GM18498 (cell line): Measurements from ENCODE around the gene OR51F1.
"Not testable (repeated sequence)": the region's sequence is repeated elsewhere in the genome, so short reads cannot be mapped to it uniquely, and the experiment has no call there.

Experiments
- ATAC-seq: cut with Tn5 transposase; IDR thresholded peaks from one replicate; pipeline ENCODE4 v1.9.1; 2021; ENCODE audit warnings: mild to moderate bottlenecking, moderate library complexity; ENCODE audit not compliant: unreplicated experiment

The OR51F1 gene

GRCh38 chr11:4769838-4770237 lies at the start of gene OR51F1:
Gene OR51F1, minus strand, starts transcription at chr11:4769938. Its CDS starts 0 bp downstream, at chr11:4769938.
- no peak for ATAC-seq

GRCh38 chr11:4809246-4809645 lies 39.5 kb upstream of the OR51F1 start:
- no peak for ATAC-seq

- no peak for ATAC-seq
Measured at GRCh38 chr11:4808476-4808875, 38.7 kb upstream of the OR51F1 start.

GRCh38 chr11:4804280-4804679 lies 34.5 kb upstream of the OR51F1 start, which contains the start of gene OR52R1:
Gene OR52R1, minus strand, starts transcription at chr11:4804380. Its CDS starts 0 bp downstream, at chr11:4804380.
- no peak for ATAC-seq

GRCh38 chr11:4801316-4801715 lies 31.6 kb upstream of the OR51F1 start:
- ATAC-seq: not testable (repeated sequence)

GRCh38 chr11:4798427-4799183 lies 28.9 kb upstream of the OR51F1 start:
- no peak for ATAC-seq

GRCh38 chr11:4797206-4797605 lies 27.5 kb upstream of the OR51F1 start:
- no peak for ATAC-seq

GRCh38 chr11:4782454-4782853 lies 12.7 kb upstream of the OR51F1 start:
- ATAC-seq: no peak

GRCh38 chr11:4768094-4768493 lies 1.6 kb downstream of the OR51F1 start:
- ATAC-seq: no peak

GRCh38 chr11:4766420-4767043 lies 3.2 kb downstream of the OR51F1 start:
- no peak for ATAC-seq

- ATAC-seq: no peak
Measured at GRCh38 chr11:4763096-4763495, 6.6 kb downstream of the OR51F1 start.

- ATAC-seq: no peak
Measured at GRCh38 chr11:4751201-4751600, 18.5 kb downstream of the OR51F1 start.

- ATAC-seq: no peak
Measured at GRCh38 chr11:4748438-4748837, 21.3 kb downstream of the OR51F1 start.

- no peak for ATAC-seq
Measured at GRCh38 chr11:4740735-4741134, 29.0 kb downstream of the OR51F1 start.

GRCh38 chr11:4727171-4727570 lies 42.6 kb downstream of the OR51F1 start:
- ATAC-seq: no peak

GRCh38 chr11:4722616-4723534 lies 46.9 kb downstream of the OR51F1 start:
- ATAC-seq: not testable (repeated sequence)
